ENCODE measurements around the gene FOXC2.

FOXC2 gene

GRCh38 chr16:86618431-86619238 is 52.0 kb downstream of the FOXC2 start:
- no peak for DNase-seq (ENCODE audit: low spot score)

All from RKO (cell line).